Left colon (tissue), 2 donors: ENCODE results near the gene IQGAP2. TPM values are rescaled to one million over a fixed set of nuclear protein-coding genes. Genes with fewer than 3 reads are reported as not detected.
A peak's percentile ranks its signal among the peaks of the same experiment; 100 is the strongest.
"Not testable (repeated sequence)": the region's sequence is repeated elsewhere in the genome, so short reads cannot be mapped to it uniquely, and the experiment has no call there.

Source experiments
- ATAC-seq: fragments of 200-7000 bp; cut with Tn5 transposase; one replicate; pipeline ENCODE4 v1.9.1; 2020; ENCODE audit warnings: mild to moderate bottlenecking, moderate library complexity
- DNase-seq, 2 donors: peaks; one replicate each; pipeline ENCODE4 v3.0.0-alpha.2; 2020
- intact Hi-C, 2 donors: fragments of 100-400 bp; cut with DNase I in 1 of 2; cut with micrococcal nuclease in 1 of 2; formaldehyde crosslinking; loops; one replicate each; pipeline versions ENCODE4 v1.11.2 to v1.14.0; 2022; cut with DNase I, micrococcal nuclease
- total RNA-seq, 2 donors: library from RNA; stranded (reverse); fragmentation: NEBNext Ultra II Directional; extraction: Animal tissue kit (Norgen Biotek cat#: 25700); gene quantifications; one replicate each; pipeline ENCODE4 v1.2.1, GENCODE V29; 2021
- donor health status: DM: no; HTN: no; CAD: no.
- donor health status: DM: yes; HTN: yes; CAD: no.

The IQGAP2 gene
- total RNA-seq, 2 donors from 2014 or later, result 104 to 123 TPM

DNA sequence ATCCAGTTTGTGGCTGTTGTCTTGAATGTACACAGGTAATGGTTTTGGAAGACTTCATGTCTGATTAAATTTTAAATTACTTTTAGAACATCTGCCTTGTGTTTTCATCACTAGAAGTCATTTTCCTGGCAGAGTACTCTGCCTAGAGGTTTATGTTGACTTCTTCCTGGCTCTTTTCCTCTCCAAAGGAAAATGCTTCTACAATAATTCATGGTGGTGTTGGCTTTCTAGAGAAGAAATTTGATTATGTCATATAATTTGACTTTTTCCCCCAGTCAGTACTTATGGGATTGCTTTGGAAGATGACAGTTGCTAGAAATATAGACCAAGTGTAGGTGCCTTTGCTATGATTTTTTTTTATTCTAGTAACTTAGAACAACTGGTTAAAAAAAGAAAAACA lies 173.4 kb downstream of the IQGAP2 start:
- intact Hi-C loops, result no loop called here
- ATAC-seq, result no peak
- DNase-seq, result no peak

DNA sequence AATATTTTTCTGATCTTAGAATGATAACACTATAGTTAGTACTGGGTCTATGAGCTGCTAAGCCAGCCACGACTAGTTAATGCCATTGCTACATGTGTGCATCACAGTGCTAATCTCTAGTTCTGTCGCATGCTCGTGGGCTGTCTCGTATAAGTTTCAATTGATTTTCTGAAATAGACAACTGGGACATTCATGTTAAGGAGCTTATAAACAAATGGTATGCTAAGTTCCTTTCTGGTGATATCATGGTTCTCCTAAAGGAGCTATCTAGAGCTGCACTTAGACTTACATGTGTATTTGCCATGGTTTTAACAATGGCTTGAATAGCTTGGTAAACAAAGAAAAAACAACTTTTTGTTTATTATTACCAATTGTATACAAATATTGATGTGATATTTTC lies 173.9 kb downstream of the IQGAP2 start:
- no peak for DNase-seq
- no peak for ATAC-seq
- intact Hi-C loops, result no loop called here

DNA sequence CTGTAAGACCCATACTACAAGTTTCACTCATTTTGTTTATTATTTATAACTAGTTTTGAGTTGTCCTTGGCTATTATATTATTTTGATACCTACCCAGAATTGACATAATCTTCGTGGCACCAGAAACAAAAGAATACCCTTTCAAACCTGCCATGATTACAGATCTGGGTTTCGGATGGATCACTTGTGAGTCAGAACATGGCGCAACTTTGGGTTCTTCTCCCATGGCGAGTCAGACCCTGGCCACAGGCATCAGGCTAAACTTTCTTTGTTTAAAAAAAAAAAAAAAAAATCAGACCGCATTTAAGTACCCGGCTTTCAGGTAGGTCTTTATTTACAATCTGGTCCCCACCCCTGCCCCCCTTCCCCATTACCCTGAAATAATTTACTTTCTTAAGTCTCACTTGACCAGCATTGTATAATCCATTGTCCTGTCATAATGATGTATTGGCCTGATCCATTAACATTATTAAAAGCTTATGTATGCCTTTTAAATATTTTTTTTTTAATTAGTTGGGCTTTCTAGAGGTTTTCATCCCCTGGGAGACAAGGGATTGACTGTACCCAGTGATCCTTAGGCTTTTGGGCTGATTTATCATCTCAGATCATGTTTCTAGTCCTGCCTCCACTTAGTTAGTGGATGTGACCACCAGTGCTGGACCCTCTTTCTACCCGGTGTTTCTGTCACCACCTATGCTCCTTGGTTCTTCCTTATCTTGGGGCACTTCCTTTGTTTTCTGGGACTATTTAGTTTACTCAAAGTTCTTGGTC lies 176.3 kb downstream of the IQGAP2 start:
- intact Hi-C loops, result no loop called here
- DNase-seq, result no peak
- ATAC-seq, result no peak

DNA sequence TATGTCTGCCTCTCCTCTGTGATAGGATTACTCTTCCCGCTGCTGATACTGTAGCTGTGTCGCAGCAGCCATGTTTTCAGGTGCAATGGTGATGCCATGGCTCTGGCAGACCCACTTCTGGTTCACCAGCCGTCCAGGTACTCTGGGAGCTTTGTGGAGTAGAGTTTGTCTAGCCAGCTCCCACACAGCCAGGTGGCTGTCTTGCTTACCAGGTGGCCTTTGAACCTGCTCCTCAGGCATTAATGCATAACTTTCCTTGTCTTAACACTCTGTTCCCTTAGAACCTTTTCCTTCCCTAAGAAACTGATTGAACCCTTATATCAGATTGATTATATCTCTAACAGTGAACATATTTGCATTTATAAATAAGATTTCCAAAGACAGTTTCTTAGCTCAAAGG lies 177.9 kb downstream of the IQGAP2 start:
- DNase-seq, result peak in 1 of 2 donors; percentile 14
- intact Hi-C loops, result no loop called here
- peak; percentile 58 for ATAC-seq

DNA sequence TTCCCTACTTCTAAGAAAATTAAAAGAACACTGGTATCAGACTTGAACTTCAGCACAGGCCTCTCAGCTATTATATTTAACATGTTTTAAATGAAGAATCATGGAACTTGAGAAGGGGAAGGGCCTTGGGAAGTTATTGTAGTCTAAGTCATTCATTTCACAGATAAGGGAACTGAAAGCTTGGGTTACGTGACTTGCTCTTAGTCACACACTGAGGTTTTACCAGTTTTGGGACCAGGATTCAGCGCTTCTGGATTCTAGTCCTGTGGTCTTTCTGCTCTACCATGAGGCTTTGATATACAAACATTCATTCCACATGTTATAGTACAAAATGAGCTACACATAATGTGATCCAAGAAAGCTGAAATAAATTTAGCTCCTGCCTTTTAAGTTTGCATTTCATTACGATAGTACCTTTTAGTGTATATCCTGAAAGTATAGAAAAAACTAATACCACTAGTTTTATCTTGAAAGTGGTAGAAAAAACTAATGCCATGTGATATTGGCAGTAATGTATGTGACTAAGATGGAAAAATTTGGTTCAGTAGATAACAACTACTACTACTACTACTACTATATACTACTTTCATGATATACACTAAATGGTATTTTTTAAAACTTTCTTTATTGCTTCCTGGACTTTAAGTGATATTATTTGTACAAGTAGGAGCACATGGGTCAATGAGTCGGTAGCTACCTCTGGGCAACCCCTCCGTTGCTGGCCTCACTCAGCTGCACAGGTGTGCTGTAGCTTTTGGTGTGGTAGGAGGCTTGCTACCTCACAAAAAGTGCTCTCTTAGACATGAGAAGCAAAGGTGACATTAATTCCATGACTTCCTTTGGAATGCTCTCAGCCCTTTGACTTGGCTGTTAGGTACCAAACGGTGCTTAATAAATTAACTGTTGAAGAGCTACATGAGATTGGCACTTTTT lies 179.4 kb downstream of the IQGAP2 start:
- no peak for DNase-seq
- intact Hi-C loops, result no loop called here
- ATAC-seq, result peak; percentile 41

DNA sequence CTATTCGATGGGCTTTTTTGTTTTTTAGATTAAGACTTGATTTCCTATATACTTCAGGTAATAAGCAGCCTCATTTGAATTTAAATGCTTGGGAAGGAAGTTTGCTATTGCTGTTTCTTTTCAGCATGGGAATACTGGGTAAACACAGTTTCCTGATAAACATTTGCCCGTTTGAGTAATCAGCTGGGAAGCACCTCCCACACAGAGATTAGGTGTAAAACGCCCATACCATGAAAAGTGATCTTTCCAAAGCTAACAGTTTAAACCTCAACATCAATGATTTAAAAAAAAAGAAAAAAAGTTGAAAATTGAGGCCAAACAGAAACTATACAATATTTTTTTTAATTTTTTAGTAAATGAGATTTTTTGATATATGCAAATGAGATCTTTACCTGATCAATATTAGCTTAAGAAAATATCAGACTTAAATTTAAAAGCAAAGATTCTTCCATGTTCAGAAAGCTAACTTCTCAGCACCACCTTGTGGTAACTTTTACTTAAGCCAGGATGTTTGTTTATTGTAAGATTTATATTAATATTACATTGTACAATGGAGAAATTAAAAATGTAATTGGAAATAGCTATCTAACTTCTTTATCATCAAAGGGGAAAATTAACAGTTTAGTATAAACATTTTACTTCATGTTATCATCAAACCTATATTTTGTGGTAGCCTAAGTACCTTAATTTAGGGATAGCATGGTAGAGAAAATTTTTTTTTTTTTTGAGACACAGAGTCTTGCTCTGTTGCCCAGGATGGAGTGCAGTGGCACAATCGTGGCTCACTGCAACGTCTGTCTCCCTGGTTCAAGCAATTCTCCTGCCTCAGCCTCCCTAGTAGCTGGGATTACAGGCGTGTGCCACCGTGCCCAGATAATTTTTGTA lies 180.3 kb downstream of the IQGAP2 start:
- ATAC-seq (peak; percentile 48), DNase-seq (no peak)
- intact Hi-C loops, result no loop called here

DNA sequence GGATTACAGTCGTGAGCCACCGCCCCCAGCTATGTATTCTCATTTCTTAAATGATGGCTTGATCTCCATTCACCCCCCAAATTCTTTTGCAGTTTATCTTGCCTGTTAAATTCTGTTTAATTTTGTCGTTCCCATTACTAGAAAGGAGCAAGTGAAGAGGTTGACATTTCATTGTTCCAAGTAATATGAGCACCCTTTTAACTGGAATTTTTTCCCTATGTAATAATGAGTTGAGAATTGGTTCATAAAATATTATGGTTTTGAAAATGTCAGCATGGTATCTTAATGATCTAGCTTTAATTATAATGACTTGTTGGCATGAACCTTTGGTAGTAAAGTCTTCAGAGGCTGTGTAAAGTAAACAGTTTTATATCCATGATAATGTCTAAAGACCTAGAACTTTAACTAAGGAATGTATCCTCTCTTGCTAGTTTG lies 182.7 kb downstream of the IQGAP2 start:
- ATAC-seq (peak; percentile 68), DNase-seq (no peak)
- intact Hi-C loops, result no loop called here

DNA sequence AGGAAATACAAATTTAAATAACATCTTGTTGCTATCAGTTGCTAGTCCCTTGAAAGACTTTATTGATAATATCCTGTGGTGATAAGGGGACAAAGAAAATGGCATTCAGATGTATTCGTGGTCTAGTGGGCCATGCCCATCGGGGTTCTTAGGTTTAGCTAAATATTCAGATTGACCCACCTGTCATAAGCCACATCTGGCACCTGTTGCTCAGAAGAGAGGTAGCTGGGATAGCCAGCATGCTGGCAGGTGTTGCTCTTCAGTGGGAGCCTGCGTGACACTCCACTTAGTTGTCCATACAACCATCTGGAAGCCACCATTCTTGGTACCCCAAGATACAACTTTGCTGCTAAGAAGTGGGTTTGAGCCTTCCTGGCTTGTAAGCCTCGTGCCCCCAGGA lies 183.4 kb downstream of the IQGAP2 start:
- intact Hi-C loops, result no loop called here
- DNase-seq, result no peak
- peak; percentile 42 for ATAC-seq

DNA sequence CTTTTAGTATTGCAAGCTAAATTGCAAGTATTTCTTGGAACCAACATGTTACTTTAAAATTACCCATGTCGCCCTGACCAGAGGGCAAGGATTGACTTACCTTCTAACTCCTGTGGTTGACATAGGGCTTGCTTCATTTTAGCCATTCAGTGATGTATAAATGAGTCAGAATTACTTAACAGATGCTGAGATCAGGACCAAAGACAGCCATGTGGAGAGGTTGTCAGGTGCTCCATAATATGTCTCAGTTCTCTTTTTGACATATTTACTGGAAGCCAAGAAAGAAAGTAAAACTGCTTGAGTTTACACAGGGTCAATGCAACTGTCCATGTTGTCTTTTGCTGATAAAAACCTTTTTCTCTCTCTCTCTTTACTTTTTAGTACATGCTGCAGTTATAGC lies 186.9 kb downstream of the IQGAP2 start:
- intact Hi-C loops, result no loop called here
- ATAC-seq (no peak), DNase-seq (no peak)

DNA sequence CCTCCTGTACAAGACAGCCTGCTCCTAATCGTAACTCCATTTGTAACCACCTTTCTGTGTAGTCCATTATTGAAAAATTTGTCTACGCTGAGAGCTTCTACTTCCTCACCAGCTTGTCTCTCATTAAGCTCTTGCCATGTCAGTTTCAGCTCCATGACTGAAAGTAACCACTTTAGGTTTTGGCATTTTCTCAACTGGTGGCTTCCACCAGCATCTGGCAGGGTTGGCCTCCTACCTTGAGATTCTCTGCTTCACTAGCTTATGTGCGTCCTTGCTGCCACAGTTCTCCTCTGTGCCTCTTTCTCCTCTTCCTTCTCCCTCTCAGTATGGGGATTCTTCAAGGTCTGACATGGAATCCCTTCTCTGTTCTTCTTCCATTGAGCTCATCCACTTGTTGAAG lies 188.3 kb downstream of the IQGAP2 start:
- intact Hi-C loops, result no loop called here
- no peak for ATAC-seq
- DNase-seq, result no peak

DNA sequence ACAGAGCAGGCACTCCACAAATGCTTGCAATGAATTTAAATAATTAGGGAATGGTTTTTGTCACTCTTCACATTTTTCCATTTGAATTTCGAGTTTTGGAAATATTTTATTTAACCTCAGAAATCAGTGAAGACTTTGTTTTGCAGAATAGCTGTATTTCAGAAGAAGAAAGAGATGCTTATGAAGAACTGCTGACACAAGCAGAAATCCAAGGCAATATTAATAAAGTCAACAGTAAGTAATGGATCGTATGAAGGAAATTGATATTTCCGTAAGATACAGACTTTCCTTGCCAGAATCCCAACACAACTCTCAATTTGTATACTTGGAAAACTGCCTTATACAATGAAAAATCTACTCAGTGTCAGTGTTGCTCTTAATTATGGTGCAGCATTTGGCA lies 189.6 kb downstream of the IQGAP2 start:
- no peak for DNase-seq
- no peak for ATAC-seq
- intact Hi-C loops, result no loop called here

DNA sequence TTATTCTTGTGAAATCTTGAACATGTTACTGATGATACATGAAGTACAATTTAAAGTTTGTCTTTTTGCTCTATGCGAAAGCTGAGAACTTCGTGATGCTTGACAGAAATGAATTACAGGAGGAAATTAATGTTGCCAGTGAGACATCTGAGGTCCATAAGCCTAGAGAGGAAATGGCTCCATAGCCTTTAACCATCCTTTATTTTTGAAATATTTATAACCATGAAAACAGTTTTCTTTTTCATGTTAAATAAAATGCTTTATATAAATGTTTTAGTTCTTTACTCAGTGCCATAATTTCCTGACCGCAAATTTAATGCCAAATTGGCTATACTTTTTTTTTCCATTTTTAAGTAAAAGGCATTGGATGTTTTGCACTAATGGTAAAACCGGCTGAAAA lies 191.0 kb downstream of the IQGAP2 start:
- no peak for DNase-seq
- intact Hi-C loops, result no loop called here
- ATAC-seq, result no peak

DNA sequence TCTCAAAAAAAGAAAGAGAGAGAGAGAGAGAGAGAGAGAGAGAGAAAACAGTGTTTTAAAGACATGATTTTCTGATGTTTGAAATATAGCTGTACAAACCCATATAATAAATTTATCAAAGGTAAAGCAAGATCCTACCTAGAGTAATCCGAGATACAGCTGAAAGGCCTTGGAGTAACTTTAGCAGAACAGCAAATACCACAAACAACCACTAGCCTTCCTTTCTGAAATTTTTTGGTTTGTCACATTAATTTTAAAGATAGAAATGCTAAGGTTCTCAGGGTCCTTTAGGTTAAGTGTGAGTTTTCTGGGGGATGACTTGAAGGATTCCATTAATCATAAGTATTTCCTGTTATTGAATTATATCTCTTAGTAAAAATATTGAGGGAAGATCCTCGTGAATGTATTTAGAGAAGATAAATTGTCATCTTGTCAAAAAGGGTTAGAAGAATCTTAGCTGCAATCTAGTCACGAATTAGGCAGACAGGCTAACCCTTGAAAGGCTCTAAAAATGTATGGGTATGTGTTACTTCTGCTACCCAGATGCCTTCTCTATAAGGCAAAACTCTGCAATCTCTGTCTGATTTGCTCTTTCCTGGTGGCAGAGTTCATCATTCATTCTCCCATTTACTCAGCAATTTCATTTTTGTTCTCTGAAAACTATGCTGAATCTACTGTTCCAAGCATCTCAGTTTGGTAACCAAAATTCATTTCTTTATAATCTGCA lies 192.8 kb downstream of the IQGAP2 start:
- DNase-seq (no peak), ATAC-seq (no peak)
- intact Hi-C loops, result no loop called here

DNA sequence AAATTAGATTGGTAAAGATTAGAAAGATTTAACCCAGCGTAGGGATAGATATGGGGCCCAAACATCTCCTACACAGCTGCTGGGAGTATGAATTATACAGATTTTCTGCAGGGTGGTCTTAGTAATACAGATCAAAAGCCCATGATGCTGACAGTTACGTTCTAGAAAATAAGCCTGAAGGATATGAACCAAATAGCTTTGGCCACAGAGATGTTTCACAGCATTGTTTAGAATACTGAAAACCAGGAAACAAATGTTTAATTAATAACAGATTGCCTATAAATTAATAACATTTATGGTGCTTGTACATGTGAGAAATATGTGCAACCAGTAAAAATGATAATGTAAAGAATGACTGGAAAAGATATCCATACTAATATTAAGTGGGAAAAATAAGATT lies 195.4 kb downstream of the IQGAP2 start:
- intact Hi-C loops, result no loop called here
- ATAC-seq, result no peak

DNA sequence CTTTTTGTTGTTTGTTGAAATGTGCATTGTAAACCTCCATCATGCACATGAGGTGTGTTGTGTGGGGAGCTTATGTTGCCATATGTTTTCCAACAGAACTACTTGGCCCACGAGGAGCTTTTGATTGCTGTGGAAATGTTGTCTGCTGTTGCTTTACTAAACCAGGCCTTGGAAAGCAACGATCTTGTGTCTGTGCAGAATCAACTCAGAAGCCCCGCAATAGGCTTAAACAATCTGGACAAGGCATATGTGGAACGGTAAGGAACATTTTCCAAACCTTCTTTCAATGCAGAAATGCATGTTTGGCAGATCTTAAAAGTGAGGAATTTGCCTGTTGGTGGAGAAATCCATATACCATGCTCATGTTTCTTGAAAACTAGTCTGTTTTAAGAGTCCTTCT lies 197.6 kb downstream of the IQGAP2 start:
- no peak for ATAC-seq
- intact Hi-C loops, result loop anchor here in 1 of 2 donors (10.0 kb wide), 1 partner anchor 174 kb away; no protein-coding TSS in a partner anchor
- DNase-seq, result no peak

More for the DNA sequence above, 195.4 kb downstream of the IQGAP2 start:
- DNase-seq, result no peak

DNA sequence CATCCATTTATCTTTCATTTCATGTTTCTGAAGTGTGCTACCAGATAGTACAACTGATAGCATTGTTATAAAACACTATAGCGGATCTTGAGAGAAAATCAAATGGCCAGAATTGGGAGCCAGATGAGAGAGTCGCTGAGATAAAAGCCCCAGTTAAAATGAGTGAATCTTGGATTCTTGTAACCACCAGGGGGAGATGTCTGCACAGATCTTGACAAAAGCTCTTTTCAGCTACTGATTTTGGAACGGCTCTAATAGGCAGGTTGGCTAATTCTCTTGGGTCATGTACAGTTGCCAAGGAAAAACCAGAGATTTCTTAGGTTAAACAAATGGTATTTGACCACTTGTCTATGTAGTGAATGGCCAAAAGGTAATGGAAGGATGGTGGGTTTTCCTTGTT lies 198.4 kb downstream of the IQGAP2 start:
- DNase-seq (no peak), ATAC-seq (peak; percentile 69)
- intact Hi-C loops, result loop anchor here in 1 of 2 donors (10.0 kb wide), 1 partner anchor 173 kb away; no protein-coding TSS in a partner anchor

DNA sequence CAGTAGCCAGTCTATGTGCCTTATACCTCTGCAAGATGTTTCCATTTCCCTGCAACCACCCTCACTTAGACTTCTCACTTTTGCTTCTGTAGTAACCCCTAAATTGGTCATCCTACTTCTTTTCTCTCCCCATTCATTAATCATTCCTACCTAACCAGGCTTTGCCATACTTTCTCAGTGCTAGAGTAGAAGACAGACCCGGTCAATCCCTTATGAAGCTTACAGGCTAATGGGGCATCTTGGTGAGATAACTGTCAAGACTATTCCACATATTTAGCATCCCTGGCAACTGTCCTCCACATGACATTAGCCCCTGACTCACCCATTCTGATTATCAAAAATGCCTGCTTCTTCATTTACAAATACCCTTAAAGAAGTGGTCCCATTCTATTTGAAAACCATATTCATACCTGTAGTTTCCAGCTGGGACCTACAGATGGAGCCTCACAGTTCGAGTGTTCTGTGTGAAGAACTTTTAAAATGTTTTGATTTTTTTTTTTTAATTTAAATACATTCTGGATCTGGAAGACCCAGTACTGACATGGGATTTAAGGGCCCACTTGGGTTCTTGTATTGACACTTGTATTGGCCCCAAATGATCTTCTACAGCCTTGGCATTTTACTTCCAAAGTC lies 199.1 kb downstream of the IQGAP2 start:
- no peak for DNase-seq
- intact Hi-C loops, result loop anchor here in 1 of 2 donors (10.0 kb wide), 1 partner anchor 173 kb away; no protein-coding TSS in a partner anchor
- ATAC-seq, result no peak

DNA sequence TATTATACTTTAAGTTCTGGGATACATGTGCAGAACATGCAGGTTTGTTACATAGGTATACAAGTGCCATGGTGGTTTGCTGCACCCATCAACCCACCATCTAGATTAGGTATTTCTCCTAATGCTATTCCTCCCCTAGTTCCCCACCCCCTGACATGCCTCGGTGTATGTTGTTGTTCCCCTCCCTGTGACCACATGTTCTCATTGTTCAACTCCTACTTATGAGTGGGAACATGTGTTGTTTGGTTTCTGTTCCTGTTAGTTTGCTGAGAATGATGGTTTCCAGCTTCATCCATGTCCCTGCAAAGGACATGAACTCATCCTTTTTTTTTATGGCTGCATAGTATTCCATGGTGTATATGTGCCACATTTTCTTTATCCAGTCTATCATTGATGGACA lies 200.9 kb downstream of the IQGAP2 start:
- ATAC-seq, DNase-seq: not testable (repeated sequence)
- intact Hi-C loops, result loop anchor here in 1 of 2 donors (10.0 kb wide), 1 partner anchor 171 kb away; no protein-coding TSS in a partner anchor
